ENCODE measurements around the gene S100A1.

S100A1 gene

DNA sequence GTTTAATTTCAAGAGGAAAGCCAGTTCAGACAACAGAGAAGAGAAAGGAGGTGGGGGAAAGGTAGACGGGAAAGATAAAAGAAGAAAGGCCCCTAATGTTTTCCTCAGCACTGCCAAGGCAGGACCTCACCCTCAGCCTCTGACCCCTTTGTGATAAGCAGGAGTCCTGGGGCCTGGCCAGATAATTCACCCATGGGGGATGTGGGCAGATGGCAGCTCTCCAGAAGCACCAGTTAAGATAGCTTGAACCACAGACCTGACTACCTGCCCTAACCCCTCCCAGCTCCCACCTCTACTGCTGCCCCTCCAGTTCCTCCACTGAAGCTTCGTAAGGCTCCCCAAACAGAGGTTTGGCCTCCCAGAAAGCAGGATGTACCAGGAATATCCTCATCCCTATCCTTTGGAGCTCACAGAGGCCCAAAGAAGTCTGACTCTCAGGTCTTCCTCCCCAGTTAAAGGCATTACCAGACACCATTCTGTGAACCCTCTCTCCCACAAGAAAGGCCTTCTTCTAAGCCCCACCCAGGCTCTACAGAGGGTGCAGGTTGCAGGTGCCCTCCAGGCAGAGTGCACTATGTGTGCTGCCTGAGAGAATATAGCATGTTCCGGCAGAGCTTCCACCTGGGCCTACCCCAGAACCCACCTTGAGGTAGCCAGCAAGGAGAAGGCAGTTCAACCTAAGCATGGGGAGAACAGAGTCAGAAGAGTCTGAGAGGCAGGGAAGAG, 21.1 kb downstream of the S100A1 start:
- TF ChIP-seq, protein P1, sequence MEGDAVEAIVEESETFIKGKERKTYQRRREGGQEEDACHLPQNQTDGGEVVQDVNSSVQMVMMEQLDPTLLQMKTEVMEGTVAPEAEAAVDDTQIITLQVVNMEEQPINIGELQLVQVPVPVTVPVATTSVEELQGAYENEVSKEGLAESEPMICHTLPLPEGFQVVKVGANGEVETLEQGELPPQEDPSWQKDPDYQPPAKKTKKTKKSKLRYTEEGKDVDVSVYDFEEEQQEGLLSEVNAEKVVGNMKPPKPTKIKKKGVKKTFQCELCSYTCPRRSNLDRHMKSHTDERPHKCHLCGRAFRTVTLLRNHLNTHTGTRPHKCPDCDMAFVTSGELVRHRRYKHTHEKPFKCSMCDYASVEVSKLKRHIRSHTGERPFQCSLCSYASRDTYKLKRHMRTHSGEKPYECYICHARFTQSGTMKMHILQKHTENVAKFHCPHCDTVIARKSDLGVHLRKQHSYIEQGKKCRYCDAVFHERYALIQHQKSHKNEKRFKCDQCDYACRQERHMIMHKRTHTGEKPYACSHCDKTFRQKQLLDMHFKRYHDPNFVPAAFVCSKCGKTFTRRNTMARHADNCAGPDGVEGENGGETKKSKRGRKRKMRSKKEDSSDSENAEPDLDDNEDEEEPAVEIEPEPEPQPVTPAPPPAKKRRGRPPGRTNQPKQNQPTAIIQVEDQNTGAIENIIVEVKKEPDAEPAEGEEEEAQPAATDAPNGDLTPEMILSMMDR (IDR thresholded peaks at IDR 0.05; ENCODE audit: low read depth, low read length): no peak
- no peak for DNase-seq (ENCODE audit: extremely low read depth, low read depth)

DNA sequence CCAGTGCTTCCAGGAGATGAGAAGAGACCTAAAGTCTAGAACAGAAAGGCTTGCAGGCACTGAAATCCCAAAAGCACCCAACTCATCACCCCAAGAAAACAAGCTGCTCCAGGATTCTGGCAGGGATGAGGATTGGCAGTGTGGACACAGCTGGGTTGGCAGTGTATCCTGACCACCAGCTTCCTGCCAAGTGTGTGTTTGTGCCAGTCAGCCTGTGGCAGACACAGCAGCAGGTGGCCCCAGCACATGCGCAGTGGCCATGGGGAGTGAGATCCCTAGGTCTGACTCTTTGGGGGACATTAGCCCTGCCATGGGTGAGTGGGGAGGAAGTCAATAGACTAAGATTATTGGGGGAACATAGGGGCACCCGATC, 21.6 kb downstream of the S100A1 start:
- DNase-seq (ENCODE audit: extremely low read depth, low read depth): no peak

DNA sequence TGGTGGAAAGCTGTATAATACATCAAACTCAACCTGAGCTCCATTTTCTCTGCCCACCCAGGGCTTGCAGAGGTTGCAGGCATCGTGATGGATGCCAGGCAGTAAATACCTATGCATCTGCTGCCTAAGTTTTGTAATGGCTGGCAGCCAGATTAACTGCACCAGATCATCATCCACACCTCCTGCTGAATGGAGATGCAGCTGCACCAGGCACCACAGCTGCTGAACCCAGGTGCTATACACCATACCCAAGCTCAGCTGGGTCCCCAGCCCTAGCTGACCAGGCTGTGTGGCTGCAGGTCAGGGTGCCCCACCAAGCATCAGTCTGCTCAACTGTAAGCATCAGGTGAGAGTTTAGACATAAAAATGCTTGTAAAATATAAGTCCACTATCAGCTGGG, 23.5 kb downstream of the S100A1 start:
- TF ChIP-seq, protein P1 (IDR thresholded peaks at IDR 0.05; ENCODE audit: low read depth, low read length): no peak
- no peak for DNase-seq (ENCODE audit: extremely low read depth, low read depth)

More for the DNA sequence above, 21.6 kb downstream of the S100A1 start:
- TF ChIP-seq, protein P1 (IDR thresholded peaks at IDR 0.05; ENCODE audit: low read depth, low read length): no peak

DNA sequence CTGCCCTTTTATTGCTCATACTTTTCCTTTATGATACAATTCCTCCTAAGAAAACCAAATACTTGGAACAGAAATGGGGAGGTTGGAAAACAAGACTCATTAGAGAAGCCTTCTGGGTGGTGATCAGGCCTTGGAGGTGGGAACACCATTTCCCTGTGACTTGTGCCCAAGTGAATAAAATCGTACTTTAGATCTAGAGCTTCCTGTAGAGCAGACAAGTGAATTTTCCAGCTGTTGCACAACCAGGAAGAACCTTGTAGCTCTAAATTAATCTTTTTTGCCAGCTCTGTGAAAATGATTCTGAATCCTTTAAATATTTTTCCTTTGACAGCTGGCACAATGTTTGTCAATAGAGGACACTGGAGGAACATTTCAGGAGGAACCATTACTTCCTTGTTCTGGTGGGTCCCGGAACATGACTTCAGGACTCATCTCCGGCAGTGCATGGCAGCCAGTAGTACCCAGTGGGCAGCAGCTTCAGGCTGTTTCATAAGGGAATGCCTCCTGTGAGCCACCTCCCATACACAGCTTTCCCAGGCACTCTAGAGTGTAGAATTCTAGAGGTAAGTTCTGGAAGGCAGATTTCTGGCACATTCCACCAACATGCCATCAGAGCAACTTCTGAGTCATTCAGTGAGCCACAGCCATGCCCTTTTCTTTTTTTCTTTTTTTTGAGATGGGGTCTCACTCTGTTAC, 24.7 kb downstream of the S100A1 start:
- TF ChIP-seq, protein P1 (IDR thresholded peaks at IDR 0.05; ENCODE audit: low read depth, low read length): no peak
- no peak for DNase-seq (ENCODE audit: extremely low read depth, low read depth)

DNA sequence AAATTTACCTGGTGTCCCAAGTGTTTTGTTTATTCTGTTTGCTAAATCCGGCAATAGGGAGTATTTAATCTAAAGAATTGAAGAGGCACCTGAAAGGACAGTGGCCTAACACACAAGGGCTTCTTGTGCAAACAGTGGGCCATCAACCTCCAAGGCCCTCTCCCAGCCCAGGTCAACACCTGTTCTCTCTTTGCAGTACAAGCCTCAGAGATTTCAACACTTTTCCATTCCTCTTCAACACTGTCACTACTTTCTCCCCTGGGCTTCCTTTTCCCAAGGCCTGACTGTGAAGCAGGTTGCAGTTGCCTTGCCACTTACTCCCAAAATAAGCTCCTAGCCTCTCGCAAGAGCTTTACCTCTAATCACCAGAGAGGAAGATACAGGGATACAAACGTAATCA, 27.1 kb downstream of the S100A1 start:
- TF ChIP-seq, protein P1 (IDR thresholded peaks at IDR 0.05; ENCODE audit: low read depth, low read length): no peak
- no peak for DNase-seq (ENCODE audit: extremely low read depth, low read depth)

DNA sequence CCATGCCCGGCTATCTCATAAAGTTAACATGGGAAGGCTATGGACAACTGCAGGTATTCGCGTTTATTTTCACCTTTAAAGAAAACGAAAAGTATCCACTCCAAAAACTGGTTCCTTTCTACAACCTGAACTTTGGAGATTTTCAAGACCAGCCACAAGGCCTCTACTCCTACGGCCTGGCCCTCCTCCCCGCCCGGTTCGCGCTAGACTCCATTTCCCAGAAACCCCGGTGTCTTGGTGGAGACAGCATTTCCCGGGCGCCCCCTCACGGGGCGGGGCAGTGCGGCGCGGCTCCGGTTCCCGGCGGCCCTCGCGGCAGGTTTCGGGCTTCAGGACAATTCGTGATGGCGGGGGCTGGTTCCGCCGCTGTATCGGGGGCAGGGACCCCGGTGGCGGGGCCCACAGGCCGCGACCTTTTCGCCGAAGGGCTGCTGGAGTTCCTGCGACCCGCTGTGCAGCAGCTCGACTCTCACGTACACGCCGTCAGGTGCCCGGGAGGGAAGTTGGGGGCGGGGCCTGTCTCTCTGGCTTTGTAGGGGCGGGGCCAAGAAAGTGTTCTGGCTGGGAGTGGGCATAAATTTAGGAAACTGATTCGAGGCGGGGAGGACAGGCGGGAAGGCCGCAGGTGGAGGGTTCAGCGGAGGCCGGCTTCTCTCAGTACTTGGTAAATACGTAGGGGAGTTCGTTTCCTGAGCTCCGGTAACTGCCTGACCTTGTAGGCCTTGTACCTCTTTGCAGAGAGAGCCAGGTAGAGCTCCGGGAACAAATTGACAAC, 30.4 kb downstream of the S100A1 start, which contains the start of gene SNAPIN:
Gene SNAPIN, plus strand, starts transcription at position 304 of the 775 bp plus-strand sequence. Its CDS starts 41 bp downstream, at position 345.
- TF ChIP-seq, protein P1 (IDR thresholded peaks at IDR 0.05; ENCODE audit: low read depth, low read length): peak; percentile 10
- DNase-seq (ENCODE audit: extremely low read depth, low read depth): peak; percentile 54

DNA sequence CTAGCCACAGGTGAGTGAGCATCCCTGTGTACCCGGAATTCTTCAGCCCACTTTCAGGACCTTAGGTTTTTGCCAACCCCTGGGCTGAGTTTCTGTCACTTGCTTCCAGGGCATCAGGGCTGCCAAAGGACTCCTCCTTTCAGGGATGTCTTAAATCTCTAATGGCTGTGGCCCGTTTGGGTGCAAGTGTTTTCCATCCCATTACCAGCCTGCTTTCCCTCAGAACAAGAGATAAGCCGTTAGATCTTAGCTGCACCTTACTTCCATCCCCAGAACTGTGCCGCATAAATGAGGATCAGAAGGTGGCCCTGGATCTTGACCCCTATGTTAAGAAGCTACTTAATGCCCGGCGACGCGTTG, 30.9 kb downstream of the S100A1 start:
- DNase-seq (ENCODE audit: extremely low read depth, low read depth): no peak
- TF ChIP-seq, protein P1 (IDR thresholded peaks at IDR 0.05; ENCODE audit: low read depth, low read length): no peak
